Measurements from ENCODE around the gene ART3. TPM values are rescaled to one million over a fixed set of nuclear protein-coding genes. Genes with fewer than 3 reads are reported as not detected.

The ART3 gene
- total RNA-seq, 1 donor from 2014 or later: not detected

GRCh38 chr4:76141241-76141640, 66.7 kb downstream of the ART3 start:
- intact Hi-C loops (cut with micrococcal nuclease): loop anchor here (10.0 kb wide), 1 partner anchor 844 kb away; no protein-coding TSS in a partner anchor

GRCh38 chr4:76144546-76144945, 70.0 kb downstream of the ART3 start:
- intact Hi-C loops (cut with micrococcal nuclease): loop anchor here (10.0 kb wide), 1 partner anchor 840 kb away; no protein-coding TSS in a partner anchor

- intact Hi-C loops (cut with micrococcal nuclease): loop anchor here (1.0 to 10.0 kb wide), 13 partner anchors 66 to 1715 kb away; partner anchors contain the start of genes CCNG2, G3BP2, MRPL1 and RCHY1
Observed at GRCh38 chr4:76147454-76148141, 73.1 kb downstream of the ART3 start.

GRCh38 chr4:76148142-76148865, 73.8 kb downstream of the ART3 start, which contains the start of gene NUP54:
NUP54 (minus strand) TSS chr4:76148397; CDS start chr4:76148374, 23 bp downstream.
- intact Hi-C loops (cut with micrococcal nuclease): loop anchor here (1.0 to 10.0 kb wide), 13 partner anchors 65 to 1714 kb away; partner anchors contain the start of genes CCNG2, G3BP2, MRPL1 and RCHY1

- intact Hi-C loops (cut with micrococcal nuclease): no loop called here
Observed at GRCh38 chr4:76153356-76153755, 78.8 kb downstream of the ART3 start.

GRCh38 chr4:76155979-76156378, 81.5 kb downstream of the ART3 start:
- intact Hi-C loops (cut with micrococcal nuclease): no loop called here

- intact Hi-C loops (cut with micrococcal nuclease): no loop called here
Observed at GRCh38 chr4:76156635-76157034, 82.1 kb downstream of the ART3 start.

- intact Hi-C loops (cut with micrococcal nuclease): no loop called here
Observed at GRCh38 chr4:76160355-76160754, 85.8 kb downstream of the ART3 start.

Other genes starting within 250 kb of the ART3 start
- gene PPEF2, start 172.3 kb upstream of the ART3 start, total RNA-seq: not detected in 2 replicates
- 28.4 and 29.4 TPM in 2 replicates for gene NAAA, start 133.7 kb upstream of the ART3 start, total RNA-seq
- 58.7 and 59.9 TPM in 2 replicates for gene SDAD1, start 83.8 kb upstream of the ART3 start, total RNA-seq
- gene CXCL9, start 67.2 kb upstream of the ART3 start, total RNA-seq: 0.12 and 0.17 TPM in 2 replicates
- 9.8 and 10.5 TPM in 2 replicates for gene CXCL10, start 51.2 kb upstream of the ART3 start, total RNA-seq
- gene CXCL11, start 38.6 kb upstream of the ART3 start, total RNA-seq: 0.12 and 0.46 TPM in 2 replicates
- 57.2 and 62.7 TPM in 2 replicates for gene NUP54, start 73.7 kb downstream of the ART3 start, total RNA-seq
- 9.4 and 11.2 TPM in 2 replicates for gene SCARB2, start 139.1 kb downstream of the ART3 start, total RNA-seq
- not detected in 2 replicates for gene FAM47E, start 177.0 kb downstream of the ART3 start, total RNA-seq
- gene STBD1, start 232.0 kb downstream of the ART3 start, total RNA-seq: 1.9 and 2.3 TPM in 2 replicates